ENCODE results near the gene PCSK7.

Gene PCSK7

GRCh38 chr11:117191680-117192400 lies 40.0 kb downstream of the PCSK7 start:
- ChIA-PET POLR2A (no interaction called here), CTCF (no interaction called here)
- no peaks in the 10 kb centered on the region for H3K4me1 ChIP-seq (ENCODE audit: control insufficient read depth, insufficient read depth, low read length)
- no peaks in the 10 kb centered on the region for H3K9me3 ChIP-seq (ENCODE audit: control insufficient read depth, insufficient read depth, low read depth, low read length)
- H3K27ac ChIP-seq (ENCODE audit: extremely low read depth, low read depth, low read length) = no peak overlapping the region
- TF ChIP-seq ZNF544 (tag by site-specific recombination; IDR thresholded peaks at IDR 0.05) = no peak
- no peak for TF ChIP-seq ZNF623 (tag by site-specific recombination; IDR thresholded peaks at IDR 0.05)
- no peak for TF ChIP-seq ZNF248 (tag by site-specific recombination; IDR thresholded peaks at IDR 0.05)
- TF ChIP-seq ZBTB26 (tag by site-specific recombination; optimal IDR thresholded peaks at IDR 0.05) = no peak
- TF ChIP-seq, protein P1, sequence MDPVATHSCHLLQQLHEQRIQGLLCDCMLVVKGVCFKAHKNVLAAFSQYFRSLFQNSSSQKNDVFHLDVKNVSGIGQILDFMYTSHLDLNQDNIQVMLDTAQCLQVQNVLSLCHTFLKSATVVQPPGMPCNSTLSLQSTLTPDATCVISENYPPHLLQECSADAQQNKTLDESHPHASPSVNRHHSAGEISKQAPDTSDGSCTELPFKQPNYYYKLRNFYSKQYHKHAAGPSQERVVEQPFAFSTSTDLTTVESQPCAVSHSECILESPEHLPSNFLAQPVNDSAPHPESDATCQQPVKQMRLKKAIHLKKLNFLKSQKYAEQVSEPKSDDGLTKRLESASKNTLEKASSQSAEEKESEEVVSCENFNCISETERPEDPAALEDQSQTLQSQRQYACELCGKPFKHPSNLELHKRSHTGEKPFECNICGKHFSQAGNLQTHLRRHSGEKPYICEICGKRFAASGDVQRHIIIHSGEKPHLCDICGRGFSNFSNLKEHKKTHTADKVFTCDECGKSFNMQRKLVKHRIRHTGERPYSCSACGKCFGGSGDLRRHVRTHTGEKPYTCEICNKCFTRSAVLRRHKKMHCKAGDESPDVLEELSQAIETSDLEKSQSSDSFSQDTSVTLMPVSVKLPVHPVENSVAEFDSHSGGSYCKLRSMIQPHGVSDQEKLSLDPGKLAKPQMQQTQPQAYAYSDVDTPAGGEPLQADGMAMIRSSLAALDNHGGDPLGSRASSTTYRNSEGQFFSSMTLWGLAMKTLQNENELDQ (tag by site-specific recombination; IDR thresholded peaks at IDR 0.05; ENCODE audit: low read depth) = no peak
- TF ChIP-seq SP3 (tag by site-specific recombination; IDR thresholded peaks at IDR 0.05) = no peak
- no peak for TF ChIP-seq ZNF16 (tag by site-specific recombination; IDR thresholded peaks at IDR 0.05; ENCODE audit: low read depth)
- TF ChIP-seq, protein P2, sequence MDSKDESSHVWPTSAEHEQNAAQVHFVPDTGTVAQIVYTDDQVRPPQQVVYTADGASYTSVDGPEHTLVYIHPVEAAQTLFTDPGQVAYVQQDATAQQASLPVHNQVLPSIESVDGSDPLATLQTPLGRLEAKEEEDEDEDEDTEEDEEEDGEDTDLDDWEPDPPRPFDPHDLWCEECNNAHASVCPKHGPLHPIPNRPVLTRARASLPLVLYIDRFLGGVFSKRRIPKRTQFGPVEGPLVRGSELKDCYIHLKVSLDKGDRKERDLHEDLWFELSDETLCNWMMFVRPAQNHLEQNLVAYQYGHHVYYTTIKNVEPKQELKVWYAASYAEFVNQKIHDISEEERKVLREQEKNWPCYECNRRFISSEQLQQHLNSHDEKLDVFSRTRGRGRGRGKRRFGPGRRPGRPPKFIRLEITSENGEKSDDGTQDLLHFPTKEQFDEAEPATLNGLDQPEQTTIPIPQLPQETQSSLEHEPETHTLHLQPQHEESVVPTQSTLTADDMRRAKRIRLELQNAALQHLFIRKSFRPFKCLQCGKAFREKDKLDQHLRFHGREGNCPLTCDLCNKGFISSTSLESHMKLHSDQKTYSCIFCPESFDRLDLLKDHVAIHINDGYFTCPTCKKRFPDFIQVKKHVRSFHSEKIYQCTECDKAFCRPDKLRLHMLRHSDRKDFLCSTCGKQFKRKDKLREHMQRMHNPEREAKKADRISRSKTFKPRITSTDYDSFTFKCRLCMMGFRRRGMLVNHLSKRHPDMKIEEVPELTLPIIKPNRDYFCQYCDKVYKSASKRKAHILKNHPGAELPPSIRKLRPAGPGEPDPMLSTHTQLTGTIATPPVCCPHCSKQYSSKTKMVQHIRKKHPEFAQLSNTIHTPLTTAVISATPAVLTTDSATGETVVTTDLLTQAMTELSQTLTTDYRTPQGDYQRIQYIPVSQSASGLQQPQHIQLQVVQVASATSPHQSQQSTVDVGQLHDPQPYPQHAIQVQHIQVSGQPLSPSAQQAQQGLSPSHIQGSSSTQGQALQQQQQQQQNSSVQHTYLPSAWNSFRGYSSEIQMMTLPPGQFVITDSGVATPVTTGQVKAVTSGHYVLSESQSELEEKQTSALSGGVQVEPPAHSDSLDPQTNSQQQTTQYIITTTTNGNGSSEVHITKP (tag by site-specific recombination; IDR thresholded peaks at IDR 0.05) = no peak
- TF ChIP-seq KLF7 (tag by site-specific recombination; IDR thresholded peaks at IDR 0.05; ENCODE audit: borderline replicate concordance) = no peak
- no peak for TF ChIP-seq ZNF610 (tag by site-specific recombination; IDR thresholded peaks at IDR 0.05; ENCODE audit: borderline replicate concordance)
- no peak for TF ChIP-seq KLF9 (tag by site-specific recombination; IDR thresholded peaks at IDR 0.05; ENCODE audit: low read depth)
- no peak for TF ChIP-seq PRDM1 (tag by site-specific recombination; IDR thresholded peaks at IDR 0.05)
- TF ChIP-seq ZNF302 (tag by site-specific recombination; IDR thresholded peaks at IDR 0.05; ENCODE audit: low read depth) = no peak
- TF ChIP-seq ZSCAN18 (tag by site-specific recombination; IDR thresholded peaks at IDR 0.05) = no peak
- TF ChIP-seq ZXDB (tag by site-specific recombination; IDR thresholded peaks at IDR 0.05) = no peak
- no peak for TF ChIP-seq ZNF114 (tag by site-specific recombination; IDR thresholded peaks at IDR 0.05)
- no peak for TF ChIP-seq ZNF560 (tag by site-specific recombination; IDR thresholded peaks at IDR 0.05; ENCODE audit: borderline replicate concordance)
- TF ChIP-seq OSR2 (tag by site-specific recombination; IDR thresholded peaks at IDR 0.05) = no peak
- H3K36me3 ChIP-seq (ENCODE audit: control insufficient read depth in 2 of 2, insufficient read depth in 1 of 2, low read length in 2 of 2) = peaks cover 0 to 84% of the 10 kb centered on the region in 2 experiments; a peak in 1 of 3 replicates
- H3K4me3 ChIP-seq (ENCODE audit: low read depth, low read length) = no peak overlapping the region

Measured in HEK293 (cell line).